ENCODE measurements around the gene HMOX2.

The HMOX2 gene

DNA sequence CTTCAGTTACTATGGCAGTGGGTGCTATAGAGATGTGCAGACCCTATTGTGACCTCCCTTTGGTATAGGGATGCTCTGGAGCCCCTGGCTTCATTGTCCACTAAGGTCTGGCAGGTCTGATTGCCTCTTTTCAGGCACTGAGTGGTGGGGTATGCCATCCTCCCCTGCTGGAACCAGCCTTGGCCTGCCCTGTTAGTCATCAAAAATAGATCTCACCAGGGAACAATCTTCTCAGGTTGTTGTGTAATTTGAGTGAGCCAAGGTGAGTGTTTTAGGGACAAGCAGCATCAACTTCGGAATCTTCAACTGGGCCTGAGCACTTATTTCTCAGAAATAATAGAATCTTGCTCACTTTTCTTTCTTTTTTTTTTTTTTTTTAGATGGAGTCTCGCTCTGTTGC, 19.6 kb downstream of the HMOX2 start:
- Histone ChIP-seq H3K9me3 (ENCODE audit: insufficient read depth, low read length) (no peaks in the 10 kb centered on the region), H3K36me3 (replicated peaks; ENCODE audit: low read depth, low read length) (peaks cover 9% of the 10 kb centered on the region), H2AFZ (ENCODE audit: low read depth, low read length) (no peak overlapping the region), H3K27me3 (ENCODE audit: low read depth, low read length) (no peaks in the 10 kb centered on the region), H3K27ac (ENCODE audit: low read length) (no peak overlapping the region), H4K20me1 (ENCODE audit: insufficient read depth, low read length) (peaks cover 17% of the 10 kb centered on the region), H3K4me2 (ENCODE audit: low read length) (no peak overlapping the region), H3K4me1 (ENCODE audit: low read length) (no peaks in the 10 kb centered on the region), H3K79me2 (ENCODE audit: low read length) (peaks cover 33% of the 10 kb centered on the region), H3K9ac (ENCODE audit: low read length) (no peak overlapping the region), H3K4me3 (ENCODE audit: low read length) (no peak overlapping the region)
- TF ChIP-seq, protein P1, sequence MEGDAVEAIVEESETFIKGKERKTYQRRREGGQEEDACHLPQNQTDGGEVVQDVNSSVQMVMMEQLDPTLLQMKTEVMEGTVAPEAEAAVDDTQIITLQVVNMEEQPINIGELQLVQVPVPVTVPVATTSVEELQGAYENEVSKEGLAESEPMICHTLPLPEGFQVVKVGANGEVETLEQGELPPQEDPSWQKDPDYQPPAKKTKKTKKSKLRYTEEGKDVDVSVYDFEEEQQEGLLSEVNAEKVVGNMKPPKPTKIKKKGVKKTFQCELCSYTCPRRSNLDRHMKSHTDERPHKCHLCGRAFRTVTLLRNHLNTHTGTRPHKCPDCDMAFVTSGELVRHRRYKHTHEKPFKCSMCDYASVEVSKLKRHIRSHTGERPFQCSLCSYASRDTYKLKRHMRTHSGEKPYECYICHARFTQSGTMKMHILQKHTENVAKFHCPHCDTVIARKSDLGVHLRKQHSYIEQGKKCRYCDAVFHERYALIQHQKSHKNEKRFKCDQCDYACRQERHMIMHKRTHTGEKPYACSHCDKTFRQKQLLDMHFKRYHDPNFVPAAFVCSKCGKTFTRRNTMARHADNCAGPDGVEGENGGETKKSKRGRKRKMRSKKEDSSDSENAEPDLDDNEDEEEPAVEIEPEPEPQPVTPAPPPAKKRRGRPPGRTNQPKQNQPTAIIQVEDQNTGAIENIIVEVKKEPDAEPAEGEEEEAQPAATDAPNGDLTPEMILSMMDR (IDR thresholded peaks at IDR 0.05; ENCODE audit: low read depth, low read length), result no peak
- TF ChIP-seq EZH2phosphoT487 (IDR thresholded peaks at IDR 0.05; ENCODE audit: low read depth), result no peak

DNA sequence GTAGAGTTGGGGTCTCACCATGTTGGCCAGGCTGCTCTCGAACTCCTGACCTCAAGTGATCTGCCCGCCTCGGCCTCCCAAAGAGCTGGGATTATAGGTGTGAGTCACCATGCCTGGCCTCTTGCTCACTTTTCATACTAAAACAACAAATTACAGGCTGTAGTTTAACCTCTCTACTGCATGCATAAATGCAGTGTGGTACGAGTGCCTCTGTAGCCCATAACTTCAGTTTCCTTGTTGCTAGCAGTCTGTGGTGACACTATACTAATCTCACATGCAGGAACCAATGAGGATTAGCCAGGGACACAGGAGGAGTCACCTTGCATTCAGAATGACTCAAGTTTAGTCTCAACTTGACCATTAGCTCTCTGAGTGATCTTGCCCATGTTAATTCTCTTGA, 20.1 kb downstream of the HMOX2 start:
- no peaks in the 10 kb centered on the region for H3K4me1 ChIP-seq (ENCODE audit: low read length)
- no peaks in the 10 kb centered on the region for H3K9me3 ChIP-seq (ENCODE audit: insufficient read depth, low read length)
- H2AFZ ChIP-seq (ENCODE audit: low read depth, low read length), result no peak overlapping the region
- TF ChIP-seq EZH2phosphoT487 (IDR thresholded peaks at IDR 0.05; ENCODE audit: low read depth), result no peak
- TF ChIP-seq, protein P1 (IDR thresholded peaks at IDR 0.05; ENCODE audit: low read depth, low read length), result no peak
- no peak overlapping the region for H3K4me2 ChIP-seq (ENCODE audit: low read length)
- no peak overlapping the region for H3K27ac ChIP-seq (ENCODE audit: low read length)
- H3K36me3 ChIP-seq (replicated peaks; ENCODE audit: low read depth, low read length), result peaks cover 9% of the 10 kb centered on the region
- H3K9ac ChIP-seq (ENCODE audit: low read length), result no peak overlapping the region
- no peaks in the 10 kb centered on the region for H3K27me3 ChIP-seq (ENCODE audit: low read depth, low read length)
- no peak overlapping the region for H3K4me3 ChIP-seq (ENCODE audit: low read length)
- H4K20me1 ChIP-seq (ENCODE audit: insufficient read depth, low read length), result peaks cover 16% of the 10 kb centered on the region
- peaks cover 33% of the 10 kb centered on the region for H3K79me2 ChIP-seq (ENCODE audit: low read length)

DNA sequence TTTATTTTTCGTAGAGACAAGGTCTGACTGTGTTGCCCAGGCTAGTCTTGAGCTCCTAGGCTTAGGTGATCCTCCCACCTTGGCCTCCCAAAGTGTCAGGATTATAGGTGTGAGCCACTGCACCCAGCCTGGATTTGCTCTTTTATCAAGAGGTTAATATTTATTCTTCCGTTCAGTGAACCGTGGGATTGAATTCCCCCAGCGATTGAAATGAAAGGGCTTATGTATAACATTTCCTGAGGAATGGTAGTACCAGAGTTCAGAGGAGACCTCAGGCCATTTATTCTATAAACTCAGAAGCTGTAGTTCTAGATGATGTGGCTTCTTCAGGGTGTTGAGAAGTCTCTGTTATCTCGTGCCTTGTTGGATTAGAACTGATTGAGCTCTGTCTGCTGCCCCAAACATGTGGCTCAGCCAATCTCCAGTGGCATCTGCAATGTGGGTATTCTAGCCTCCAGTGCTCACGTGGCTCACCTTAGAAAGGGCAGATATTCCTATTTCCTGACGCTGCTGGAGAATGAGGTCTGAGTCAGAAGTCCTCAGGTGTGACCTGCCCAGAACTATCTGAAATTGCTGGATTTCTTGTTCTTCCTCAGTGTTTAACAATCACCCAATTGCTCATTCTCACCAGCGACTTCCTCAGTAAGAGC, 22.5 kb downstream of the HMOX2 start:
- no peak overlapping the region for H3K4me2 ChIP-seq (ENCODE audit: low read length)
- H3K36me3 ChIP-seq (replicated peaks; ENCODE audit: low read depth, low read length), result peaks cover 9% of the 10 kb centered on the region
- no peak for TF ChIP-seq EZH2phosphoT487 (IDR thresholded peaks at IDR 0.05; ENCODE audit: low read depth)
- TF ChIP-seq, protein P1 (IDR thresholded peaks at IDR 0.05; ENCODE audit: low read depth, low read length), result no peak
- H3K9me3 ChIP-seq (ENCODE audit: insufficient read depth, low read length), result no peaks in the 10 kb centered on the region
- H3K4me1 ChIP-seq (ENCODE audit: low read length), result no peaks in the 10 kb centered on the region
- H3K27ac ChIP-seq (ENCODE audit: low read length), result no peak overlapping the region
- peaks cover 40% of the 10 kb centered on the region for H3K79me2 ChIP-seq (ENCODE audit: low read length)
- H4K20me1 ChIP-seq (ENCODE audit: insufficient read depth, low read length), result peaks cover 22% of the 10 kb centered on the region; the same call in 1 of the 2 replicates
- H3K27me3 ChIP-seq (ENCODE audit: low read depth, low read length), result no peaks in the 10 kb centered on the region
- no peak overlapping the region for H3K9ac ChIP-seq (ENCODE audit: low read length)
- no peak overlapping the region for H2AFZ ChIP-seq (ENCODE audit: low read depth, low read length)
- H3K4me3 ChIP-seq (ENCODE audit: low read length), result no peak overlapping the region

DNA sequence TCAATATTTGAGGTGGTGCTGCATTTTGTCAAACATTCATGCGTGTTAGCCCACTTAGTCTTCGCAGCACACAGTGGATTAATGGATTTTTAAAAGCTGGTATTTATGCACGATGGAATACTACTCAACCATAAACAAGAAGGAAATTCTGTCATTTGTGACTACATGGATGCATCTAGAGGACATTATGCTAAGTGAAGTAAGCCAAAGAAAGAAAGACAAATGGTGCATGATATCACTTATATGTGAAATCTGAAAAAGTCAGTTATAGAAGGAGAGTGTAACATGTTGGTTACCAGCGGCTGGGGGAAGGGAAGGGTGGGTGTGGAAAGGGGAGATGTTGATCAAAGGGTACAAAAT, 23.0 kb downstream of the HMOX2 start:
- no peak overlapping the region for H3K9ac ChIP-seq (ENCODE audit: low read length)
- H3K27me3 ChIP-seq (ENCODE audit: low read depth, low read length), result no peaks in the 10 kb centered on the region
- no peak overlapping the region for H2AFZ ChIP-seq (ENCODE audit: low read depth, low read length)
- no peaks in the 10 kb centered on the region for H3K4me1 ChIP-seq (ENCODE audit: low read length)
- no peak overlapping the region for H3K4me3 ChIP-seq (ENCODE audit: low read length)
- peaks cover 44% of the 10 kb centered on the region for H3K79me2 ChIP-seq (ENCODE audit: low read length)
- H3K36me3 ChIP-seq (replicated peaks; ENCODE audit: low read depth, low read length), result peaks cover 9% of the 10 kb centered on the region
- H3K27ac ChIP-seq (ENCODE audit: low read length), result no peak overlapping the region
- TF ChIP-seq EZH2phosphoT487 (IDR thresholded peaks at IDR 0.05; ENCODE audit: low read depth), result no peak
- TF ChIP-seq, protein P1 (IDR thresholded peaks at IDR 0.05; ENCODE audit: low read depth, low read length), result no peak
- H4K20me1 ChIP-seq (ENCODE audit: insufficient read depth, low read length), result peaks cover 22% of the 10 kb centered on the region; the same call in 1 of the 2 replicates
- H3K4me2 ChIP-seq (ENCODE audit: low read length), result no peak overlapping the region
- no peaks in the 10 kb centered on the region for H3K9me3 ChIP-seq (ENCODE audit: insufficient read depth, low read length)

Data from OCI-LY3 (cell line).